Activated CD4-positive, CD25-positive, alpha-beta regulatory T cell treated with anti-CD3 and anti-CD28 coated beads, Interleukin-2, amount 50 U/mL, for 16 hours (primary cell): ENCODE results near the gene GSK3B.

Source experiments
- DNase-seq: peaks from one replicate; pipeline ENCODE4 v3.0.0-alpha.2; 2020; ENCODE audit warnings: low read depth, low spot score

The GSK3B gene

GRCh38 chr3:120095979-120096426 is 1.8 kb upstream of the GSK3B start:
- no peak for DNase-seq

GRCh38 chr3:120095226-120095978 is 1.2 kb upstream of the GSK3B start:
- DNase-seq = peak; percentile 65

- DNase-seq = no peak
Observed at GRCh38 chr3:120094776-120095225, 554 bp upstream of the GSK3B start.

GRCh38 chr3:120093119-120093910 is 932 bp downstream of the GSK3B start:
- DNase-seq = no peak

GRCh38 chr3:120092474-120092873 is 1.8 kb downstream of the GSK3B start:
- DNase-seq = no peak

GRCh38 chr3:120090422-120090821 is 3.8 kb downstream of the GSK3B start:
- no peak for DNase-seq

GRCh38 chr3:120089089-120089488 is 5.2 kb downstream of the GSK3B start:
- no peak for DNase-seq

- DNase-seq = no peak
Observed at GRCh38 chr3:120088622-120089021, 5.6 kb downstream of the GSK3B start.

- no peak for DNase-seq
Observed at GRCh38 chr3:120081719-120082118, 12.5 kb downstream of the GSK3B start.

- no peak for DNase-seq
Observed at GRCh38 chr3:120080836-120081235, 13.4 kb downstream of the GSK3B start.

GRCh38 chr3:120077731-120078130 is 16.5 kb downstream of the GSK3B start:
- DNase-seq = no peak

GRCh38 chr3:120072867-120073525 is 21.3 kb downstream of the GSK3B start:
- no peak for DNase-seq

- DNase-seq = no peak
Observed at GRCh38 chr3:120071259-120071658, 23.0 kb downstream of the GSK3B start.

- no peak for DNase-seq
Observed at GRCh38 chr3:120070263-120070981, 23.8 kb downstream of the GSK3B start.

- no peak for DNase-seq
Observed at GRCh38 chr3:120067083-120067482, 27.2 kb downstream of the GSK3B start.

- no peak for DNase-seq
Observed at GRCh38 chr3:120066634-120067033, 27.6 kb downstream of the GSK3B start.

- DNase-seq = no peak
Observed at GRCh38 chr3:120064641-120065040, 29.6 kb downstream of the GSK3B start.

- DNase-seq = no peak
Observed at GRCh38 chr3:120062474-120062873, 31.8 kb downstream of the GSK3B start.

- DNase-seq = no peak
Observed at GRCh38 chr3:120059081-120059864, 35.0 kb downstream of the GSK3B start.

GRCh38 chr3:120057626-120058025 is 36.6 kb downstream of the GSK3B start:
- DNase-seq = no peak

GRCh38 chr3:120057029-120057428 is 37.2 kb downstream of the GSK3B start:
- DNase-seq = no peak
